Activated T-helper 1 cell treated with anti-CD3 and anti-CD28 coated beads, Interleukin-2, amount 50 U/mL, for 16 hours (primary cell): ENCODE results near the gene PATJ.
"Not testable (repeated sequence)": the region's sequence is repeated elsewhere in the genome, so short reads cannot be mapped to it uniquely, and the experiment has no call there.

ENCODE experiments used
- DNase-seq, 2 donors: peaks; one replicate each; pipeline ENCODE4 v3.0.0-alpha.2; 2020; ENCODE audit warnings: low read depth in 1 of 2, low spot score in 1 of 2

Gene PATJ

GRCh38 chr1:61816191-61816590, 73.9 kb downstream of the PATJ start:
- DNase-seq: no peak

DNA sequence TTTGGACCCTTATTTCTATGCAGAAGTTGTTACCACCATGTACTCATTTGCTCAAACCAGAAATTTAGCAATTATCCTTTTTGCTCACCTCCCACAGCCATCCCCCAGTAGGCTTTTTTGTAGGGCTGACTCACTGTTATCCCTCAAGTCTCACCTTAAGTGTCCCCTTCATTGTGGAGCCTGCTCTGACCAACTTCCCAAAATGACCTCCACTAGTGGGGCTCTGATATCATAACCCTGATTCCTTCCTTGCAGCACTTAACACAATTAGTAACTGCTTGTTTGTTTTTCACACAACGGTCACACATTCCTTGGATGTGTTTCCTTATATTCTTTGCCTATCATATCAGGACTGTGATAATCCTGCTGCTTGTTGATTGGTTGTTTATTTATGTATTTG, 76.7 kb downstream of the PATJ start:
- DNase-seq: no peak

DNA sequence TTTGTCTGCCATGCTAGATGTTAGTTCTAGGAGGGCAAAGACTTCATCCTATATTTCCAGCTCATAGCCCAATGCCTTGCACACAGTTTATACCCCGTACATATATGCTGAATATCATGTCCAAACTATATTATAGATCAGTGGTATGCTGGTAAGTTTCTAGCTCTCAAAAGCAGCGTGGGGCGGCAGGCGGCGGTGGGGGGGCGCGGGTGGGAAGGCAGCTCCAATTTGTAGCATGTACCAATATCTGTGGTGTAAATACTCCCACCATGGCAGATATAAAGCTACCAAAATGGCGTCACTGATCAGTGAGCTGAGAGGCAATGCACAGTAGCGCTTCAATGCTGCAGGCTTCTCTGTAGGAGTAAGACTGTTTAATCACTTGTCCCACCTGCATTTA, 77.1 kb downstream of the PATJ start:
- no peak for DNase-seq

GRCh38 chr1:61825393-61825792, 83.1 kb downstream of the PATJ start:
- DNase-seq: no peak

GRCh38 chr1:61828805-61829204, 86.5 kb downstream of the PATJ start:
- DNase-seq: no peak

DNA sequence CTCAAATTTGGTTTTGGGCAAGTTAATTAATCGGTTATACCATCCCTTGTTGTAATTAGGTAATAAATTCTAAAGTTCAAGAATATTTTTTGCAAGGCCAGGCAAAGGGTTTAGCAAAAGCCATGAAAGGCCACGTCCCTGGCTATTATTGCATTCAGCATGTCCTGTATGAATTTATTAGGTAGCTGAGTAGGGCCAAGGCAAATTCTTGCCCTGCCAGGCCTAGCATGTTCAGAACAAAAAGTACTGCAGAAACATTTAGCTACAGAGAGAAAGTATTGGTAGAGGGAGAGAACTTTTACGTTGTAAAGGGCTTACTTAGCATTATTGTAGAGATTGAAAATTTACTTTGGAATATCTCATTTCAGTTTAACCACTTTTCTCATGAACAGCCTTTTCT, 94.4 kb downstream of the PATJ start:
- DNase-seq: no peak

DNA sequence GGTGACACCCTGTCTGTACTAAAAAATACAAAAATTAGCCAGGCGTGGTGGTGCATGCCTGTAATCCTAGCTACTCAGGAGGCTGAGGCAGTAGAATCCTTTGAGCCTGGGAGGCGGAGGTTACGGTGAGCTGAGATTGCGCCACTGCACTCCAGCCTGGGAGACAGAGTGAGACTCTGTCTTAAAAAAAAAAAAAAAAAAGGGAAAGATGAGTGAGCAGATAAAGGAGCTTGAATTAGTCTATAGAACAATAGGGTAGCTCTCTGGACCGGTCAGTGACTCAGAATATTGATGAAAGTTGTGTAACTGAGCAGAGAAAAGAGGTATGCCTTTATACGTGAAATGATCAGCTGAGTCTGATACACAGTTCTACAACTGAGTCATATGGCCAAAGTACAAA, 95.3 kb downstream of the PATJ start:
- DNase-seq: not testable (repeated sequence)

DNA sequence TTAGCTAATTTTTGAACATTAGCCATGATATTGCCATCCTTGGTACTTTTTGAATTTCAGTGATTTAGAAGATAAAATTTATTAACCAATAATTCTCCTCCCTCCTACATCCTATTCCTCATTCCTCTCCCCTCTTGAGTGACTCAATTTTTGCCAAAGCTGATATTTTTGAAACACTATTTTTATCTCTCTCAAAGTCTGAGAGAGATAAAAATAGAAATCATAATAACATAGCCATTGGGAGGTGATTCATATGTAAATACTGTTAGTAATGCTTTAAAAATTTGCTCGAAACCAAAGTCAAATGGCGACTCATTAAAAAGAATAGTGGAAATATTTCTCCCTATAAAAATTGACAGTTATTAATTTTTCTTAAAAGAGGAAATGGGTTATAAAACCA, 97.4 kb downstream of the PATJ start:
- no peak for DNase-seq

- no peak for DNase-seq
Observed at GRCh38 chr1:61842036-61842435, 99.8 kb downstream of the PATJ start.

DNA sequence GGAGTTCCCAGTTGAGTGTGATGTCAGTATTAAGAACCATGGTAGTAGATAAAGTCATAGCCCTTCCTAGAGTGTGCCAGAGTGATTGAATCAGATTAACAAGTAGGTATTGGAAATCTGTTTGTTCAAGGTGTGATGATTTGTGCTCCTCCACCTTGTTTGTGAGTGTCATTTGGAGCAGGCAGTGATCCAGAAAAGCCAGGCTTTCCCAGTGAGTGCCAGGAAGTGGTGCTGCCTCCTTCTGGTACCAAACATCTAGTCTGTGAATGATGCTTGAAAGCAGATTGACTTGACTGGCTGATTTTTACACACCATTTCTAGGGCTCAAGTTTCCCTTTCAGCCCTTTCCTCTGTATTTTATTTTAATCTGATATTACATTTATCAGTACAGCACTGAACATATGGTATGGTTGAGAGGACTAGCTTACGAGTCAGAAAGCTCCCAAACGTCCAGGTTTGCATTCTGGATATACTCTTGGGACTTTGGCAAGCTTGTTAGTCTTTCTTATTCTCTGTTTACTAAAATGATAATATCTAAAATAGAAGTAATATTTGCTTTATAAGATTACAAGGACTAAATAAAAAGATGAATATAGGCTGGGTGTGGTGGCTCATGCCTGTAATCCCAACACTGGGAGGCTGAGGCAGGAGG, 100.7 kb downstream of the PATJ start:
- DNase-seq: no peak

- no peak for DNase-seq
Observed at GRCh38 chr1:61844006-61844405, 101.7 kb downstream of the PATJ start.

GRCh38 chr1:61844664-61845063, 102.4 kb downstream of the PATJ start:
- not testable (repeated sequence) for DNase-seq

- DNase-seq: no peak
Observed at GRCh38 chr1:61851235-61851634, 109.0 kb downstream of the PATJ start.

DNA sequence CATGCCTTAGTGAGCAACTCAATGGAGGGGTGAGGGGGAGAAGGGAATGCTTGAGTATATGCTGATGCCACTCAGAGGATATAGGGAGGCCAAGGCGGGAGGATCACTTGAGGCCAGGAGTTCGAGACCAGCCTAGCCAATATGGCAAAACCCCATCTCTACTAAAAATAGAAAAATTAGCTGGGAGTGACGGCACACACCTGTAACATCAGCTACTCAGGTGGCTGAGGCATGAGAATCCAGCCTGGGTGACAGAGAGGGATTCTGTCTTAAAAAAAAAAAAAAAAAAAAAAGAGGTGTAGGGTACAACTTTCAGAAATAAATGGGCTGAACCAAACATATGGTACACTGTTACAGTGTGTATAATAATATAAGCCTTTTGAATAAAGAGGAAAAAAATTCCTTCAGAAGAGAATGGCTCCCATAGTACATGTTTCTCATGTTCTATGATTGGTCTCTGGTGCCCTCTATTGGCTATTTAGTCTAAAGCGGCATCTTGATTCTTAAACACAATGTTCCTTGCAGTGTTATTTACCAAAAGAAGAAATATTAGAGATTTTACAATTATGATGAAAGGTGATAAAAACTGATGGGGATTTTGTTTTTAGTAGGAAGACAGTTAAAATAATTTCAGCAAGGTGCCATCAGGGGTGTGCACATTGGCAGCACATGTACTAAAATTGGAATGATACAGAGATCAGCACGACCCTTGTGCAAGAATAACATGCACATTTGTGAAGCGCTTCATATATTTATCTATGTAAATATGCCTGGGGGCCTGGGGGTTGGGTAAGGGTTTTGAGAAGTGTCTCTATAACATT, 109.8 kb downstream of the PATJ start:
- DNase-seq: no peak

GRCh38 chr1:61852670-61853015, 110.4 kb downstream of the PATJ start:
- DNase-seq: no peak

DNA sequence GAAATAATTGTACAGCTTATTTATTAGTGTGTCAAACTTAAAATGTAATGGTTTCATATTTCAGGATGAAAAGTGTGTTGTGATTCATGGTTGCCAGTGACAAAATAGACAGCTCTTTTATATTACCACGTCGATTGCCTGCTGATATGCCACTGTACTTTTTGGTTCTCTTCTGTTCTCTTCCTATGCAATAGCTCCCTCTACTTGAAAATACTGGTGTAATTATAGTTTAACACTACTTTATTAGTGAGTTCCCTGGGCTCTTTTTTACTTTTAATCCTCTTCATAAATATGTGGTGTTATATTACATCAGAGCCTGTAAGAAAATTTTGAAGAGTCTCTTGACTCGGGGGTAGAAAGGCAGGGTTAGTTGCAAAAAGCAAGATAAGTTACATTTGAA, 111.3 kb downstream of the PATJ start:
- DNase-seq: no peak

DNA sequence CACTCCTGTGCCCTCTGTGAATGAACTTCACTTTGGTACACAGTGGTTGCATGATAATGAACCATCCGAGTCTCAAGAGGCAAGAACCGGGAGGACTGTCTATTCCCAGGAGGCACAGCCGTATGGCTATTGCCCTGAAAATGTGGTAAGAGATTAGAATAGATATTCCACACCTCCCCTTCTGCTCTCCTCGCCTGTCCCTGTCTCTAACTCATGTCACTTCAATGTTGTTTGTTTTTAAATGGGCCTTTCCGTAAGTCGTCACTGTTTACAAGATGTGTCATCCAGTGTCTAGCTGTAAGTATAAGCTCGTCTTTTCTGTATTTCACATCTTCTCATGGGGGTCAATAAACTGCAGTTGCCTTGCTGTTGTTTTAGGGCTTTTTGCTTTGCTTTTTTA, 122.2 kb downstream of the PATJ start:
- no peak for DNase-seq

DNA sequence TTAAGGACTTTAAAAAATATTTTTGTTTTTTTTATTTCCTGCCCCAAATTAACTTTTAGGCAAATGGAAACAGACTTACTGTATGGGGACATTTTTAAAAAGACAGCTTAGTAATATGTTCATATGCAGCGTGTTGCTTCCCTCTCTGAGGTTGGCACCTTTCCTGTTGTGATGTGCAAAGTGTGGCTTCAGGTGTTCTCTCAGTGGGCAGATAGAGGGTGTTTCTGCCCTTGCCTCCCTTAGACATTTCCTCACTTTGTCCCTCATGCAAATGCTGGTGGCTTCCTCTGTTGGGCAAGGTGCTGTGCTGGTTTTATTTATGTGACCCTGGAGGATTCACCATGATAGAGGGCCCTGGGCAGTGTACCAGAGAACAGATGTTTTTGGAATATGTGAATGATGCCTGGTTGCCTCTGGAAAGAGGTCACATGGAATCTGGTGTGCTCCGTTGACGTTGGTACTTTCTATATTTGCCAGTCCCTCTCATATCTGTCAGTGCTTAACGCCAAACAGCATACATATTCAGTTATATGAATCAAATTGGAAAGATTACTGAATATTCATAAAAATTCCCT, 123.5 kb downstream of the PATJ start:
- no peak for DNase-seq

DNA sequence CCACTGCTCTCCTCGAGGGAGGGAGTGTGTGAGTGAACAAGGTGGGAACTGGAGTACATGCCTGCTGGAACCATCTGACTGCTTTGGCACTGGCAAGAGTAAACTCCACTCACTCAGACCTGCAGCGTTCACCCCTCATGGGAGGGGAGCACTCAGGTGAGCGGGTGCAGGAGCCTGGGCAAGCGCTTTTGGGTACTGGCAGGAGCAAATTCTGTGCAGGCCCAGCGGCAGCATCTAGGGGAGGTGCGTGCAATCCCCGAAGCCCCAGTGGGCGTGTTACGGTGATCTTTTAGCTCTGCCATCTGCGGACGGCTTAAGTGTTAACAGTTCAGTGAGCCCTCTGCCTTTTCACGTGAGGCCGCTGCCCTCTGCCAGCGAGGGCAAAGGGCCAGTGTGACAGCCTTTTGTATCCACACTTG, 127.4 kb downstream of the PATJ start:
- no peak for DNase-seq

DNA sequence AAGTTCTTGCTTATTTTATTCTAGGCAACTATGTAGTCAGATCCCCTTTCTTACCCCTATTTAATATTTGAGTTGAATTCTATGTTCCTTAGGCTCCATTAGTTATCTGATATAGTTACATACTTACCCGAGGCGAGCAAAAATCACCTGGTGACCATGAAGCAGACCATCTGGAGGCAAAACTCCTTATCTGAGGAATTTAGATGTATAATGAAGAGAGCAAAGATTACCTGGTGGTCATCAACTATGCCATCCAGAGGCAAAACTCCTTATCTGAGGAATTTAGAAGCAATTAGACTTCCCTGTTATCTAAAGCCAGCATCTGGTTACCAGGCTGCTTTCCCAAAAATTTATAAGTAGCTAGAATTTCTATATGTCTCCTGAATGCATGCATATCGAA, 129.9 kb downstream of the PATJ start:
- DNase-seq: no peak

- no peak for DNase-seq
Observed at GRCh38 chr1:61873581-61873980, 131.3 kb downstream of the PATJ start.

DNA sequence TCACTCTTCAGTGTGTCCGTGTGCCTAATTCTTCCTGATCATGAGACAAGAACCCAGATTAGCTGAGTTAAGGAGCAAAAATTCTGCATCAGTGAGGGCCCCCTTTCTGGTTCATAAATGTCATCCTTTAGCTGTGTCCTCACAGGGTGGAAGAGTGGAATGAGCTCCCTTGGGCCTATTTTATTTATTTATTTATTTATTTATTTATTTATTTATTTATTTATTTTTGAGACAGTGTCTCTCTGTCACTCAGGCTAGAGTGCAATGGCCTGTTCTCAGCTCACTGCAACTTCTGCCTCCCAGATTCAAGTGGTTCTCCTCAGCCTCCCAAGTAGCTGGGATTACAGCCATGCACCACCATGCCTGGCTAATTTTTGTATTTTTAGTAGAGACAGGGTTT, 131.7 kb downstream of the PATJ start:
- no peak for DNase-seq

- DNase-seq: no peak
Observed at GRCh38 chr1:61875198-61875597, 132.9 kb downstream of the PATJ start.
